Left lobe of liver (tissue), 2 donors: ENCODE measurements around the gene EFNA5. TPM values are rescaled to one million over a fixed set of nuclear protein-coding genes. Genes with fewer than 3 reads are reported as not detected.
A peak's percentile ranks its signal among the peaks of the same experiment; 100 is the strongest.

Experiments used
- ATAC-seq: fragments of 200-7000 bp; cut with Tn5 transposase; one replicate; pipeline ENCODE4 v1.9.1; 2020; ENCODE audit warnings: mild to moderate bottlenecking, moderate library complexity
- DNase-seq: peaks from one replicate; pipeline ENCODE4 v3.0.0-alpha.2; 2020; ENCODE audit warnings: low spot score
- total RNA-seq: library from RNA; stranded (reverse); gene quantifications from one replicate; pipeline ENCODE4 v1.2.1, GENCODE V29; 2021
- donor health status: DM: no; HTN: no; CAD: no; lungs with moderate emphysema.
- donor health status: DM: no; HTN: yes; CAD: no.

Gene EFNA5
- total RNA-seq, 1 donor from 2014 or later: 0.60 TPM

- ATAC-seq (peak; percentile 93), DNase-seq (peak; percentile 86)
Measured at GRCh38 chr5:107673368-107674136, 2.8 kb upstream of the EFNA5 start.

- ATAC-seq (peak; percentile 5), DNase-seq (no peak)
Measured at GRCh38 chr5:107673039-107673367, 2.3 kb upstream of the EFNA5 start.

GRCh38 chr5:107672211-107673038 lies 1.7 kb upstream of the EFNA5 start:
- DNase-seq (peak; percentile 46), ATAC-seq (peak; percentile 53)

GRCh38 chr5:107671742-107672210 lies 1.0 kb upstream of the EFNA5 start:
- DNase-seq: no peak
- no peak for ATAC-seq

- ATAC-seq: no peak
- DNase-seq: no peak
Measured at GRCh38 chr5:107670087-107670931, 428 bp downstream of the EFNA5 start.

GRCh38 chr5:107669096-107670031 lies 1.4 kb downstream of the EFNA5 start:
- DNase-seq: no peak
- no peak for ATAC-seq

- no peak for ATAC-seq
- no peak for DNase-seq
Measured at GRCh38 chr5:107668154-107669095, 2.3 kb downstream of the EFNA5 start.

- ATAC-seq: no peak
Measured at GRCh38 chr5:107666051-107666655, 4.6 kb downstream of the EFNA5 start.

GRCh38 chr5:107665036-107665570 lies 5.6 kb downstream of the EFNA5 start:
- DNase-seq: no peak
- ATAC-seq: no peak

More at GRCh38 chr5:107666051-107666655, 4.6 kb downstream of the EFNA5 start:
- DNase-seq: no peak

- DNase-seq (no peak), ATAC-seq (no peak)
Measured at GRCh38 chr5:107663697-107664096, 7.0 kb downstream of the EFNA5 start.

- DNase-seq (no peak), ATAC-seq (no peak)
Measured at GRCh38 chr5:107661650-107662044, 9.1 kb downstream of the EFNA5 start.

- ATAC-seq (no peak), DNase-seq (no peak)
Measured at GRCh38 chr5:107661038-107661649, 9.6 kb downstream of the EFNA5 start.

GRCh38 chr5:107658528-107658927 lies 12.2 kb downstream of the EFNA5 start:
- DNase-seq (no peak), ATAC-seq (no peak)

GRCh38 chr5:107655831-107656230 lies 14.9 kb downstream of the EFNA5 start:
- DNase-seq: no peak
- ATAC-seq: no peak

- ATAC-seq: no peak
- no peak for DNase-seq
Measured at GRCh38 chr5:107654827-107655226, 15.9 kb downstream of the EFNA5 start.

GRCh38 chr5:107653685-107654084 lies 17.1 kb downstream of the EFNA5 start:
- ATAC-seq (no peak), DNase-seq (no peak)

- ATAC-seq (no peak), DNase-seq (no peak)
Measured at GRCh38 chr5:107652839-107653607, 17.7 kb downstream of the EFNA5 start.
